Activated naive CD4-positive, alpha-beta T cell treated with anti-CD3 and anti-CD28 coated beads, Interleukin-2, amount 50 U/mL, for 24 hours (primary cell): ENCODE data around the gene CERS6.
"Not testable (repeated sequence)": the region's sequence is repeated elsewhere in the genome, so short reads cannot be mapped to it uniquely, and the experiment has no call there.

Source experiments
- H3K27ac Mint-ChIP-seq: one replicate; pipeline ENCODE4 v1.8.0; 2021; ENCODE audit warnings: mild to moderate bottlenecking, mixed read lengths
- H3K27me3 Mint-ChIP-seq: one replicate; pipeline ENCODE4 v1.8.0; 2021; ENCODE audit warnings: mixed read lengths
- H3K36me3 Mint-ChIP-seq: one replicate; pipeline ENCODE4 v1.8.0; 2021; ENCODE audit warnings: mixed read lengths
- H3K4me1 Mint-ChIP-seq: one replicate; pipeline ENCODE4 v1.8.0; 2021; ENCODE audit warnings: mixed read lengths
- H3K4me3 Mint-ChIP-seq: one replicate; pipeline ENCODE4 v1.8.0; 2021; ENCODE audit warnings: mild to moderate bottlenecking, mixed read lengths
- H3K9me3 Mint-ChIP-seq: one replicate; pipeline ENCODE4 v1.8.0; 2021; ENCODE audit warnings: mixed read lengths

CERS6 gene

DNA sequence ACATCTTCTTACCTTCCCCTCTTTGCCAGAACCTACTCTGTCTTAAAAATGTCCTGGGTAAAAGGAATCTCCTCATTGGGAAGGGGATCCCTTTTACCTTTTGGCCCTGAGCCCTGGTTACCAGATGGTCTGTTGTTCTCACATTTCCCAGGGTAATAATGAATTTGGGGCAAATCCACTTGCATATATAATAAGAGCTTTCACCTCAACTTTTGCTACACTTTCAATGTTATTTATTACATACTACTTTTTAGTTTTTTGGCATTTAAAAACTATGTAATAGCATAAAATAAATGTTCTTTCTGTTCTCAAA is 15.0 kb downstream of the CERS6 start:
- Mint-ChIP-seq H3K9me3 (no peaks in the 10 kb centered on the region), H3K27ac (no peak overlapping the region), H3K4me3 (no peak overlapping the region), H3K27me3 (no peaks in the 10 kb centered on the region), H3K4me1 (peaks cover 83% of the 10 kb centered on the region), H3K36me3 (peaks cover 2% of the 10 kb centered on the region)

- H3K9me3 Mint-ChIP-seq: no peaks in the 10 kb centered on the region
- H3K4me3 Mint-ChIP-seq: no peak overlapping the region
- peaks cover 2% of the 10 kb centered on the region for H3K36me3 Mint-ChIP-seq
- H3K27me3 Mint-ChIP-seq: no peaks in the 10 kb centered on the region
- H3K4me1 Mint-ChIP-seq: peaks cover 77% of the 10 kb centered on the region
- no peak overlapping the region for H3K27ac Mint-ChIP-seq
Observed at GRCh38 chr2:168475636-168476035, 19.6 kb downstream of the CERS6 start.

DNA sequence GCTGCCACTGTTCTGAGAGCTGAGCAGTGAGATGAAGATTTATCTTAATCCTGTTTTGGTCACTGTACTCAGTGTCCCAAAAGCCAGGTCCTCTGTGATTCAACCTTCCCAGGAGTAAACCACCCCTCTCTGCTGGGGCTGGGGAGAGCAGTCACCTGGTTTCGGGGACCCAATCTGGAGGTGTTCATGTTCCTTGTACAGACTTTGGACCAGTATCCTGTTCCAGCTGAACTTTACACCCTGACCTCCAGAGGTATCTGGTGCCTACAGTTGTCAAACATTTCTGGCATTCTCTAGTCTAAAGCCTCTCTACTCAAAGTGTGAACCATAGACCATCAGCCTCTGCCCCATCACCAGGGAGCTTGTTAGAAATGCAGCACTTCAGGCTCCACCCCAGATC is 22.1 kb downstream of the CERS6 start:
- H3K27ac Mint-ChIP-seq: no peak overlapping the region
- no peak overlapping the region for H3K4me3 Mint-ChIP-seq
- peaks cover 81% of the 10 kb centered on the region for H3K4me1 Mint-ChIP-seq
- no peaks in the 10 kb centered on the region for H3K9me3 Mint-ChIP-seq
- no peaks in the 10 kb centered on the region for H3K27me3 Mint-ChIP-seq
- no peaks in the 10 kb centered on the region for H3K36me3 Mint-ChIP-seq

DNA sequence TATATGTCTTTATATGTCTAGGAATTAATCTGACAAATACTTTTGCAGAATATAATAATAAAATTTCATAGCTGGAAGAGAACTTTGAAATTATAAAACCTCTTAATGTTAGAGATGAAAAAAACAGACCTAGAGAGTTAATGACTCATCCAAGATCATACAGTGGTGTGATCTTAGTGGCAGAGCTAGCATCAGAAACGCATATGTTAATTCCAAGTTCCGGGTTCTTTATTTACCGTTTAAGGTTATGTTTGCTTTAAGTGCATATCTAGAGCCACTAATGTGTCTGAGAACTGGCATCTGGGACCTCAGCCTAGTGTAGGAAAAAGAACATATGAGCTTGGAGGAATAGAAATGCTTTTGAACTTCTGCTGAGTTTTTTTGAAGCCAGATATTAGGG is 24.3 kb downstream of the CERS6 start:
- Mint-ChIP-seq H3K36me3 (peaks cover under 1% of the 10 kb centered on the region), H3K9me3 (no peaks in the 10 kb centered on the region), H3K27me3 (no peaks in the 10 kb centered on the region), H3K4me3 (no peak overlapping the region), H3K4me1 (peaks cover 90% of the 10 kb centered on the region), H3K27ac (no peak overlapping the region)

DNA sequence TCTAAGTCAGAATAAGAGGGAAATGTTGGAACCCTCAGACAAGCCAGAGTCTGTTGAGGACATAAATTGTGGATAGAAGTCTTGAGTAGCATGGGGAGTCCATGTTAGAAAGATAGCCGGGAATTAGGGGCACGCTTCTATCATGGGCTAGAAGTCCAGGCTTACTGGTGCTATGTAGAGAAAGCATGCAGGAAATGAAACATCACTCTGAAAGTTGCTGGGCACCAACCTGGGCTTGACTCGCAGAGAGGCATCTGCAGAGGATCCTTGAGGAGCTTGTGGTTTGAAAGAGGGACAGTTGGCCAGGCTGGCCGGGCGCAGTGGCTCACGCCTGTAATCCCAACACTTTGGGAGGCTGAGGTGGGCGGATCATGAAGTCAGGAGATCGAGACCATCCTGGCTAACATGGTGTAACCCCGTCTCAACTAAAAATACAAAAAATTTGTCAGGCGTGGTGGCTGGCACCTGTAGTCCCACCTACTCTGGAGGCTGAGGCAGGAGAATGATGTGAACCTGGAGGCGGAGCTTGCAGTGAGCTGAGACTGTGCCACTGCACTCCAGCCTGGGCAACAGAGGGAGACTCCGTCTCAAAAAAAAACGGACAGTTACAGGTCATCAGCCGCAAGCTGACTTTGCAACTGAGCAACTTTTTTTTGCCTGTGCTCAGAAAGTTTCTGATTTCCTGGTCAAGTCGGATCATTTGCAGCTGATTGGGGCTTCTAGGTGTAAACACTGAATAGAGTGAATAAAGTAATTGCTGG is 24.9 kb downstream of the CERS6 start:
- H3K27ac Mint-ChIP-seq: no peak overlapping the region
- H3K9me3 Mint-ChIP-seq: no peaks in the 10 kb centered on the region
- H3K4me1 Mint-ChIP-seq: peaks cover 88% of the 10 kb centered on the region
- no peak overlapping the region for H3K4me3 Mint-ChIP-seq
- H3K27me3 Mint-ChIP-seq: no peaks in the 10 kb centered on the region
- peaks cover 4% of the 10 kb centered on the region for H3K36me3 Mint-ChIP-seq

DNA sequence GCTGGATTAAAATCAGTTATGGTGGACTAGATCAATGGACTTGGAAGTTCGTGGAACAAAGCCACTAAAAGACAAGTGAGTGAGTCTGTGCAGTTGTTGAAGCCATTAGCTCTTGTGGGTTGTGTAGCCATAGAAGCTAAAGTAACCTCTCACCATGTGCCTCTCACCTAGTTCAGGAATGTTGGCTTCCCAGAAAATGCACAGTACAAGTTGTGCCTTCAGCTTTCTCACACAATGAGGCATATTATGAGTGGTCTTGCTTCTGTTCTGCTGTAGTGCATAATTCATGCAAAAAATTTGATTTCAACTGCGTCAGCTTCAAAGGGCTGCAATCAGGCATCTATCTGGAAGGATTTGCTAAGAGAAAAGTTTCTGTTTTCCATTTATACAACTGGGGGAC is 26.2 kb downstream of the CERS6 start:
- peaks cover 10% of the 10 kb centered on the region for H3K36me3 Mint-ChIP-seq
- no peaks in the 10 kb centered on the region for H3K27me3 Mint-ChIP-seq
- H3K9me3 Mint-ChIP-seq: no peaks in the 10 kb centered on the region
- H3K4me1 Mint-ChIP-seq: peaks cover 83% of the 10 kb centered on the region
- no peak overlapping the region for H3K4me3 Mint-ChIP-seq
- no peak overlapping the region for H3K27ac Mint-ChIP-seq

DNA sequence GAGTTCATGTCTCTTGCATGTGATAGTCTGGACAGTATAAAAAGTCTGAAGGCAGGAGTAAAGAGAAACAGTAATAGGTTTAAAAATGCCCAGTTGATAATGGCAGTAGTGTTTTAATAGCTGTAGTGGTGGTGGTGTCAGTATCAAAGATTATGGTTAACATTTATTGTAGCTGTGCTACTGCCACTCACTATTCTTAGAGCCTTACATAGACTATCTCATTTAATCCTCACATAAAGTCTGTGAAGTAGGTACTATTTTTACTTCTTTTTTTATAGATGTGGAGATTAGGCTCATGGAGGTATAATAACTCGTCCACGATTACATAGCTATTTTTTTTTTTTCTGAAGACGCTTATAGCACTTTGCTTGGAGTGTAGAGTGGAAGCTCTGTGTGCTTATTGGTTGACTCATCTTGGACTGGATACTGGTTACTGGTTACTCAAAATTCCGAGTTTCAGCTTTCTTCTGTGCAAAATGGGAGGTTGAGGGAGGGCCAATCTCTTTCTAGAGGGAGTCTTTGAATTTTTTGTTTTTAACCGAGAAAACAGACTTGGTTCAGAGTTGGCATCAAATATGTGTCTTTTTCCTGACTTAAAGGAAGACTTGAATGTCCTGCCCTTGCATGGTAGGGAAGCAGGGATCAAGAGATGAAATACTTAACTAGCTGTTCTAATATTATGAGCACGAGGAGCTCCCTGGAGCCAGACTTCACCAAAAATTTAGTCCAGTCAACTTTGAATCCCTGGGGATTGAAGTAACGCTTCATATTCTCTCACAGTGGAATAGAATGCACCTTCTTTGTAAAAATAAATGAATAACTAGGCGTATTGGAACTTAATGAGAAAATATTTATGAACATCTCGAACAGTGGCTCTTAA is 27.1 kb downstream of the CERS6 start:
- Mint-ChIP-seq H3K27me3 (no peaks in the 10 kb centered on the region), H3K4me1 (peaks cover 74% of the 10 kb centered on the region)

DNA sequence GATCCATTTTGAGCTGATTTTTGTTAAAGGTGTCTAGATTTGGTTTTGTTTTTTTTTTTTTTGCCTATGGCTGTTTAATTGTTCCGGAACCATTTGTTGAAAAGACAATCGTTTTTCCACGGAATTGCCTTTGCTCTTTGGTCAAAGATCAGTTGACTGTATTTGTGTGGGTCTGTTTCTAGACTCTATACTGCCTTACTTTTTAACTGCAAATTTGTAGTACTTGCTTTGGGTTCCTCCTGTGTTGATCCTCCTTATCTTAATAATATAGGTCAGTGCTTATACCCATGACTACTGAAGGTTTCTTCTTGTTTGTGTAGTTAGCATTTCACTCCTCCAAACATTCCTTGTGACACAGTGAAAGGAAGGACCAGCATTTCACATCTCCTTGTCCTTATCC is 30.4 kb downstream of the CERS6 start:
- H3K4me3 Mint-ChIP-seq: no peak overlapping the region
- no peaks in the 10 kb centered on the region for H3K27me3 Mint-ChIP-seq
- H3K36me3 Mint-ChIP-seq: peaks cover 10% of the 10 kb centered on the region
- no peaks in the 10 kb centered on the region for H3K9me3 Mint-ChIP-seq
- H3K4me1 Mint-ChIP-seq: peaks cover 72% of the 10 kb centered on the region
- H3K27ac Mint-ChIP-seq: no peak overlapping the region

More for the DNA sequence above, 27.1 kb downstream of the CERS6 start:
- Mint-ChIP-seq H3K4me3 (no peak overlapping the region), H3K27ac (no peak overlapping the region), H3K36me3 (peaks cover 10% of the 10 kb centered on the region), H3K9me3 (no peaks in the 10 kb centered on the region)

GRCh38 chr2:168490015-168490874 is 34.2 kb downstream of the CERS6 start:
- H3K4me3 Mint-ChIP-seq: peak overlapping the region; percentile 82
- peak overlapping the region; percentile 94 for H3K27ac Mint-ChIP-seq
- peaks cover 13% of the 10 kb centered on the region for H3K36me3 Mint-ChIP-seq
- peaks cover 69% of the 10 kb centered on the region for H3K4me1 Mint-ChIP-seq
- no peaks in the 10 kb centered on the region for H3K9me3 Mint-ChIP-seq
- no peaks in the 10 kb centered on the region for H3K27me3 Mint-ChIP-seq

- Mint-ChIP-seq H3K36me3 (peaks cover 8% of the 10 kb centered on the region), H3K4me1 (peaks cover 71% of the 10 kb centered on the region)
Observed at GRCh38 chr2:168490946-168491605, 35.0 kb downstream of the CERS6 start.

GRCh38 chr2:168491728-168492127 is 35.7 kb downstream of the CERS6 start:
- not testable (repeated sequence) for H3K9me3 Mint-ChIP-seq, H3K36me3 Mint-ChIP-seq, H3K27me3 Mint-ChIP-seq
- Mint-ChIP-seq H3K27ac (peak overlapping the region; percentile 76), H3K4me1 (peaks cover 67% of the 10 kb centered on the region), H3K4me3 (peak overlapping the region; percentile 68)

More at GRCh38 chr2:168490946-168491605, 35.0 kb downstream of the CERS6 start:
- Mint-ChIP-seq H3K27ac (peak overlapping the region; percentile 94), H3K4me3 (peak overlapping the region; percentile 82), H3K9me3 (no peaks in the 10 kb centered on the region), H3K27me3 (no peaks in the 10 kb centered on the region)

DNA sequence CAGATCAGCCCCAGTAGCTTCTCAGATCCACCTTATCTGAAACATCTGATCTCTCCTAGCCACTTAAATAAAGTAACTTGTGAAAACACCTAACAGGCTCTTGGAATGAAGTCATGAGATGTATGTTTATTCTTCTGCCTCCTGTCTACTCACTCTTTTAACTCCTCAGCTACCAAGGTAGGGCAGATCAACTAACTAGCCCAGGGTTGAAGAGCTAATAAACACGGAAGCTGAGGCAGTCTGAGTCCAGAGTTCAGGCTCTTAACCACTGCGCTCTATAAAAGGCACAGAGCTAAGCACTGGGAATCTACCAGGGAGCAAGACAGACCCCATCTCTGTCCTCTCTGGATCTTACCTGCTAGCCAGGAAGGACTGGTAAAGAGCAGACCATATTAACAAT is 37.1 kb downstream of the CERS6 start:
- Mint-ChIP-seq H3K27ac (peak overlapping the region; percentile 5), H3K4me1 (peaks cover 81% of the 10 kb centered on the region), H3K4me3 (peak overlapping the region; percentile 21)
- H3K27me3 Mint-ChIP-seq, H3K36me3 Mint-ChIP-seq, H3K9me3 Mint-ChIP-seq: not testable (repeated sequence)

GRCh38 chr2:168494190-168494711 is 38.2 kb downstream of the CERS6 start:
- H3K36me3 Mint-ChIP-seq: peaks cover 7% of the 10 kb centered on the region
- no peaks in the 10 kb centered on the region for H3K27me3 Mint-ChIP-seq
- H3K27ac Mint-ChIP-seq: no peak overlapping the region
- H3K4me1 Mint-ChIP-seq: peaks cover 88% of the 10 kb centered on the region
- H3K4me3 Mint-ChIP-seq: no peak overlapping the region
- H3K9me3 Mint-ChIP-seq: no peaks in the 10 kb centered on the region

GRCh38 chr2:168495524-168495923 is 39.5 kb downstream of the CERS6 start:
- peaks cover 8% of the 10 kb centered on the region for H3K36me3 Mint-ChIP-seq
- no peak overlapping the region for H3K4me3 Mint-ChIP-seq
- no peaks in the 10 kb centered on the region for H3K9me3 Mint-ChIP-seq
- H3K27ac Mint-ChIP-seq: no peak overlapping the region
- H3K27me3 Mint-ChIP-seq: no peaks in the 10 kb centered on the region
- H3K4me1 Mint-ChIP-seq: peaks cover 86% of the 10 kb centered on the region

DNA sequence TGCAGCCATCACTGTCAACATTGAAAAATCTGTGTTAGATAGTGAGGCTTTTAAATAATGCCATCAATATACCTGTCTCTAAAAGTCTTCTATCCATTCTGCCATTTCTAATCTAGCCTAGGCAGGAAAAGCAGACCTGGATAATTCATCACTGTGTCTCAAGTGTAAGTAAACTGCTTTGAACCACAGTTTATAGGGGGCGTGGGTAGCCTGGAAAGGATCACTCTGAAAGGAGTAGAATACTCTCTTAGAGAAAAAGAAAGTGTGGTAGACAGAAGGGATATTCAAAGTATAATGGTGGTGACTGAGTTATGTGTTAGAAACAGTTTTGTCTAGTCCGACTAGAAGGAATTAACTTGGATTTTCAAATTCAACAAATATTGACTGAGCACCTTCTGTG is 40.8 kb downstream of the CERS6 start:
- H3K4me3 Mint-ChIP-seq: peak overlapping the region; percentile 42
- H3K4me1 Mint-ChIP-seq: peaks cover 83% of the 10 kb centered on the region
- no peaks in the 10 kb centered on the region for H3K9me3 Mint-ChIP-seq
- no peak overlapping the region for H3K27ac Mint-ChIP-seq
- peaks cover 8% of the 10 kb centered on the region for H3K36me3 Mint-ChIP-seq
- no peaks in the 10 kb centered on the region for H3K27me3 Mint-ChIP-seq
